Measurements from ENCODE around the gene VPS36. TPM values are rescaled to one million over a fixed set of nuclear protein-coding genes. Genes with fewer than 3 reads are reported as not detected.
"Not testable (repeated sequence)": the region's sequence is repeated elsewhere in the genome, so short reads cannot be mapped to it uniquely, and the experiment has no call there.

Gene VPS36, protein sequence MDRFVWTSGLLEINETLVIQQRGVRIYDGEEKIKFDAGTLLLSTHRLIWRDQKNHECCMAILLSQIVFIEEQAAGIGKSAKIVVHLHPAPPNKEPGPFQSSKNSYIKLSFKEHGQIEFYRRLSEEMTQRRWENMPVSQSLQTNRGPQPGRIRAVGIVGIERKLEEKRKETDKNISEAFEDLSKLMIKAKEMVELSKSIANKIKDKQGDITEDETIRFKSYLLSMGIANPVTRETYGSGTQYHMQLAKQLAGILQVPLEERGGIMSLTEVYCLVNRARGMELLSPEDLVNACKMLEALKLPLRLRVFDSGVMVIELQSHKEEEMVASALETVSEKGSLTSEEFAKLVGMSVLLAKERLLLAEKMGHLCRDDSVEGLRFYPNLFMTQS
- total RNA-seq: 10 to 100 TPM; 24.0 to 37.6 TPM

DNA sequence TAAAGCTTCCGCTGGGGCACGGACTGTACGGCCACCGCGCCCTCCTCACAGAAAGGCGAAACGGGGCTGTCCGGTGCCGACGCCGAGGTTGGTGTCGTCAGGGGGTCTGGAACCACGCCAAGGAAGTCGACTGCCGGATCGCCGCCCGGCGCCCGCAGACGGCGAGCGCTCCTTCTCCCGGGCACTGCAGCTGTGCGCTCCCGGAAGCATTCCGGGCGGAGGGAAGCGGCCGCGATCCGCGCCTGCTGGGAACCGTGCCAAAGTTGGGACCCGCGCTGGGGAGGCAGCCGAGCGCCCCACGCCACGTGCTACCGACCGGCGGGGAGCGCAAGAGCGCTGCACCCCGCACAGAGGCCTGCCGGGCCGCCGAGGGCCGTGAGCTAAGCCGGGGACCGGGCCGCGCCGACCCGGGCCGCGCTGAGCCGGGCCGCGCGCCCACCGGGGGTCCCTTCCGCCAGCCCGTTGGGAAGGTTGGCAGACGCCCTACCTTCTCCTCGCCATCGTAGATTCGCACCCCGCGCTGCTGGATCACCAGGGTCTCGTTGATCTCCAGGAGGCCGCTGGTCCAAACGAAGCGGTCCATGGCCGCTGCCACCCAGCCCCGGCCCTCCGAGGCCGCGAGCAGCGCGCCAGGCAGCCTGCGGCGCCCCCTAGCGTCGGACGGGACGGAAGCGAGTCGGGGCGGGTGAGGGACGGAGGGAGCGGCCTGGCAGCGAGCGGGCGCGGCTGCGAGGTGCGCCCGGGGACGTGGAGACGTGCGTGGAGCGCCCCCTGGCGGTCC lies at the start of gene VPS36:
TSS of gene VPS36 (minus strand) at position 623 of the 781 bp plus-strand sequence. CDS start at position 583, 40 bp downstream.
- H3K4me1 Mint-ChIP-seq: peaks cover 22% of the 10 kb centered on the region

DNA sequence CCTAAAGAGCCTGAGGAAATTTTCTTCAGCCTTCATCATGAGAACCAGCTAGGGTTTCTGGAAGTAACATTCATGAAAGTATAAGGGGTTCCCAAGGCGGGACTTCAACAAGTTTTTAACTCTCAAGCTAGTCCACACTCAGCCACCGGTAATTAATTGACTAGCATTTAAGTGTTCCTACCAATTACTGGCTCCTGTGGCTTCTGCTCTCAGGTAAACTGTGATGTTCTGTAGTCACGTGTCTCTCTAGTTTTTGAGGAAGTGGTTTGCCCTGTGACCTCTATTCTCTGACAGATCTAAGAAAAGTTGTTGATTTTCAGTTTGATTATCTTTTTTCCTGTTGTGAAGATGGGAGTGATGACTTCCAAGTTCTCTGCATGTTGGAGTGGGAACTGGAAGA lies 47.5 kb upstream of the VPS36 start:
- not testable (repeated sequence) for H3K4me1 Mint-ChIP-seq; H3K27ac Mint-ChIP-seq; H3K4me3 Mint-ChIP-seq; H3K36me3 Mint-ChIP-seq (ENCODE audit: low read depth); H3K9me3 Mint-ChIP-seq; ATAC-seq (replicated peaks); H3K27me3 Mint-ChIP-seq

More for the DNA sequence above, at the start of gene VPS36:
- Mint-ChIP-seq H3K4me3 (peak within 1 kb of the TSS; percentile 83), H3K27ac (peak within 1 kb of the TSS; percentile 79), H3K36me3 (ENCODE audit: low read depth) (peaks cover 20% of the 10 kb centered on the region), H3K27me3 (no peaks in the 10 kb centered on the region), H3K9me3 (no peaks in the 10 kb centered on the region)
- peak; percentile 81 for ATAC-seq (replicated peaks)

GRCh38 chr13:52494241-52494640 lies 43.8 kb upstream of the VPS36 start:
- not testable (repeated sequence) for H3K27me3 Mint-ChIP-seq; H3K9me3 Mint-ChIP-seq; H3K27ac Mint-ChIP-seq; H3K4me3 Mint-ChIP-seq; H3K36me3 Mint-ChIP-seq (ENCODE audit: low read depth); H3K4me1 Mint-ChIP-seq; ATAC-seq (replicated peaks)

DNA sequence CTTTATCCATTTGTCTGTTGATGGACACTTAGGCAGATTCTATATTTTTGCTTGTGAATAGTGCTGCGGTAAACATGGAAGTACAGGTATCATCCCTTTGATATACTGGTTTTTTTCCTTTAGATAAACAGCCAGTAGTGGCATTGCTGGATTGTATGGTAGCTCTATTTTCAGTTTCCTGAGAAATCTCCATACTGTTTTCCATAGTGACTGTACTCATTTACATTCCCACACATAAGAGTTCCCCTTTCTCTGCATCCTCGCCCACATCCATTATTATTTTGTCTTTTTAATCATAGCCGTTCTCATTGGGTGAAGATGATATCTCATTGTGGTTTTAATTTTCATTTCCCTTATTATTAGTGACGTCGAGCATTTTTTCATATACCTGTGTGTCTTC lies 40.6 kb upstream of the VPS36 start:
- H3K9me3 Mint-ChIP-seq; H3K27me3 Mint-ChIP-seq; H3K4me1 Mint-ChIP-seq; H3K4me3 Mint-ChIP-seq; H3K36me3 Mint-ChIP-seq (ENCODE audit: low read depth); ATAC-seq (replicated peaks); H3K27ac Mint-ChIP-seq: not testable (repeated sequence)

- H3K9me3 Mint-ChIP-seq: not testable (repeated sequence)
These were observed 38.3 kb upstream of the VPS36 start for GRCh38 chr13:52488763-52489162.

GRCh38 chr13:52487078-52487477 lies 36.6 kb upstream of the VPS36 start:
- not testable (repeated sequence) for H3K4me3 Mint-ChIP-seq; H3K9me3 Mint-ChIP-seq; H3K36me3 Mint-ChIP-seq (ENCODE audit: low read depth); H3K27me3 Mint-ChIP-seq; H3K27ac Mint-ChIP-seq; H3K4me1 Mint-ChIP-seq; ATAC-seq (replicated peaks)

More at GRCh38 chr13:52488763-52489162, 38.3 kb upstream of the VPS36 start:
- H3K27ac Mint-ChIP-seq; H3K27me3 Mint-ChIP-seq; H3K4me1 Mint-ChIP-seq; ATAC-seq (replicated peaks); H3K4me3 Mint-ChIP-seq; H3K36me3 Mint-ChIP-seq (ENCODE audit: low read depth): not testable (repeated sequence)

GRCh38 chr13:52480677-52481428 lies 30.4 kb upstream of the VPS36 start:
- H3K9me3 Mint-ChIP-seq; ATAC-seq (replicated peaks); H3K27me3 Mint-ChIP-seq; H3K4me3 Mint-ChIP-seq; H3K27ac Mint-ChIP-seq; H3K36me3 Mint-ChIP-seq (ENCODE audit: low read depth); H3K4me1 Mint-ChIP-seq: not testable (repeated sequence)

- H3K4me1 Mint-ChIP-seq, H3K27ac Mint-ChIP-seq: not testable (repeated sequence)
- H3K36me3 Mint-ChIP-seq (ENCODE audit: low read depth): peaks cover 86% of the 10 kb centered on the region
These were observed 18.1 kb upstream of the VPS36 start for GRCh38 chr13:52468487-52468886.

DNA sequence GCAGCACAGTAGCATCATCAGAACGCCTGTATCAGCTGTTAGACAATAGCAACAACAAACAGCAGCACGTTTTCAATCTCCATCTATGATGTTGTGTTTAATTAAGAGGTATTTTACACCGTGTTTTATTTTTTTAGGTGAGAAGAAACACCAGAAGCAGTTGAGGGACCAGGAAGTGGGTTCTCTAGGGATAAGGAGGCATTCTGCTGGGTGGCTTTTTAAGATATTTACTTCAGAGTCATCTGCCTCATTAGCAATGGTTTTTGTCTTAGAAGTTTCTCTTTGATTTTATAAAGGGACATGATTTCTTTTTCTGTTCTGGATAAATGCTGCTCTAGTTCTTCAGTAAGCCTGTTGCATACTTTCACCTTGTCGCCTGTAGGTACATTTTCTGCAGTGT lies 13.1 kb upstream of the VPS36 start:
- Mint-ChIP-seq H3K9me3 (no peaks in the 10 kb centered on the region), H3K4me1 (peaks cover 14% of the 10 kb centered on the region), H3K4me3 (no peak overlapping the region), H3K36me3 (ENCODE audit: low read depth) (peaks cover 96% of the 10 kb centered on the region), H3K27me3 (no peaks in the 10 kb centered on the region), H3K27ac (no peak overlapping the region)
- ATAC-seq (replicated peaks): no peak

More at GRCh38 chr13:52468487-52468886, 18.1 kb upstream of the VPS36 start:
- ATAC-seq (replicated peaks); H3K27me3 Mint-ChIP-seq; H3K9me3 Mint-ChIP-seq; H3K4me3 Mint-ChIP-seq: not testable (repeated sequence)

DNA sequence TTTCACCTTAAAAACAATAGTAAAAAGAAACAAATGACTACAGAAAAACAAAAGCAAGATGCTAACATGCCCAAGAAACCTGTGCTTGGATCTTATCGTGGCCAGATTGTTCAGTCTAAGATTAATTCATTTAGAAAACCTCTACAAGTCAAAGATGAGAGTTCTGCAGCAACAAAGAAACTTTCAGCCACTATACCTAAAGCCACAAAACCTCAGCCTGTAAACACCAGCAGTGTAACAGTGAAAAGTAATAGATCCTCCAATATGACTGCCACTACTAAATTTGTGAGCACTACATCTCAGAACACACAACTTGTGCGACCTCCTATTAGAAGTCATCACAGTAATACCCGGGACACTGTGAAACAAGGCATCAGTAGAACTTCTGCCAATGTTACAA lies 10.8 kb upstream of the VPS36 start:
- Mint-ChIP-seq H3K36me3 (ENCODE audit: low read depth) (peaks cover 96% of the 10 kb centered on the region), H3K9me3 (no peaks in the 10 kb centered on the region), H3K27me3 (no peaks in the 10 kb centered on the region), H3K27ac (peak overlapping the region; percentile 28), H3K4me1 (peaks cover 17% of the 10 kb centered on the region), H3K4me3 (peak overlapping the region; percentile 31)
- peak; percentile 74 for ATAC-seq (replicated peaks)

DNA sequence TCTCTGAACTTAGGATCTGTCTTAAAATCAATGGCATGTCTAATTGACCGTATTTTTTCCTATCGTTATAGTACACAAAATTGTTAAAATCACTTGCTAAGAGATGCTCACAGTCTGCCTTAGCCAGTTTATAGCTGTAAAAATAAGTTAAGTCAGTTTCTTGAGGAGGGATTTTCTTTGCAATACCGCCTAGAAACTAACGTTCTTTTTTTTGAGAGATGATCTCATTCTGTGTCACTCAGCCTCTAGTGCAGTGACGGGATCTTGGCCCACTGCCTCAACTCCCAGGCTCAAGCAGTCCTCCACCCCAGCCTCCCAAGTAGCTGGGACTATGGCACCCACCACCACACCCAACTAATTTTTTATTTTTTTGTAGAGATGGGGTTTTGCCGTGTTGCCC lies 9.2 kb upstream of the VPS36 start:
- H3K27ac Mint-ChIP-seq: no peak overlapping the region
- H3K27me3 Mint-ChIP-seq: no peaks in the 10 kb centered on the region
- no peaks in the 10 kb centered on the region for H3K9me3 Mint-ChIP-seq
- H3K4me1 Mint-ChIP-seq: peaks cover 18% of the 10 kb centered on the region
- no peak for ATAC-seq (replicated peaks)
- peaks cover 94% of the 10 kb centered on the region for H3K36me3 Mint-ChIP-seq (ENCODE audit: low read depth)
- H3K4me3 Mint-ChIP-seq: no peak overlapping the region

- Mint-ChIP-seq H3K36me3 (ENCODE audit: low read depth) (peaks cover 54% of the 10 kb centered on the region), H3K27me3 (no peaks in the 10 kb centered on the region), H3K27ac (peak overlapping the region; percentile 97), H3K4me3 (peak overlapping the region; percentile 93), H3K4me1 (peaks cover 14% of the 10 kb centered on the region), H3K9me3 (no peaks in the 10 kb centered on the region)
- peak; percentile 54 for ATAC-seq (replicated peaks)
These were observed 5.2 kb upstream of the VPS36 start for GRCh38 chr13:52455677-52456041.

DNA sequence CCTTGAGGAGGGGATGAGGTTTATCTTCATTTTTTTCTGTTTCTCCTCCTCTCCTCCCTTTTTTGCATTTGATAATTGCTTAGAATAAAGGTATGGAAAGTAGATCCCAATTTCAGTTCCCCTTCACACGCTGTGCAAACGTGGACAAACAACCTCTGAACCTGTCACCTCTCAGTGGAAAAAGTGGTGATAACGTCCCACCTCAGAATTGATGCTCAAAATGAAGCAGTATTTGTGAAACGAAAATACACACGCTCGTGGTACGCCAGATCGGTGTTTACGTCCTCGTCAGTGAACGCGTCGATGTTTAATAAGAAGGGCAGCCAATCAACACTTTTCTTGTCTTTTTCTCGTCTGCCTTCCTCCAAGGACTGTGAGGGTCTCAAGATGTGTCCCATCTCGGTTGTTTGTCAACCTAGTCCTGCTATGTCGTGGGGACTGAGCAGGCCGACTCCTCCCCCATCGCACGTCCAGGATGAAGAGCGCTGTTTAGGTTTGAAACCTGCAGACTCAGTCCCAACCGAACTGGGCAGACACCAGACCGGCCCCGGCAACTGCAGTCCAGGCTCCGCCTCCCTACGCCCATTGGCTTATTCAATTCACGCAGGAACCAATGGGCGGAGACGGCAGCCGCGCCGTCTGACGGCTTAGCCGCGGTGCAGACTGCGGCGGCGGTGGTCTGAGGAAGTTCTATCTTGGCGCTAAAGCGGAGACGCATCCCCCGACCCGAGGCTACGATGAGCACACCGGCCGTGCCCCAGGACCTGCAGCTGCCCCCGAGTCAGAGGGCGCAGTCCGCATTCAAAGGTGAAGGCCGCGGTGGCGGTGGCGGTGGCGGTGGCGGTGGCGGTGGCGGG lies 4.6 kb upstream of the VPS36 start, which contains the start of gene CKAP2:
TSS of gene CKAP2 (plus strand) at position 659 of the 857 bp plus-strand sequence. CDS start at position 738, 79 bp downstream.
- H3K36me3 Mint-ChIP-seq (ENCODE audit: low read depth): peaks cover 48% of the 10 kb centered on the region
- peak within 1 kb of the TSS; percentile 93 for H3K4me3 Mint-ChIP-seq
- ATAC-seq (replicated peaks): peak; percentile 84
- H3K27ac Mint-ChIP-seq: peak within 1 kb of the TSS; percentile 97
- H3K9me3 Mint-ChIP-seq: no peaks in the 10 kb centered on the region
- H3K4me1 Mint-ChIP-seq: peaks cover 12% of the 10 kb centered on the region
- H3K27me3 Mint-ChIP-seq: no peaks in the 10 kb centered on the region

DNA sequence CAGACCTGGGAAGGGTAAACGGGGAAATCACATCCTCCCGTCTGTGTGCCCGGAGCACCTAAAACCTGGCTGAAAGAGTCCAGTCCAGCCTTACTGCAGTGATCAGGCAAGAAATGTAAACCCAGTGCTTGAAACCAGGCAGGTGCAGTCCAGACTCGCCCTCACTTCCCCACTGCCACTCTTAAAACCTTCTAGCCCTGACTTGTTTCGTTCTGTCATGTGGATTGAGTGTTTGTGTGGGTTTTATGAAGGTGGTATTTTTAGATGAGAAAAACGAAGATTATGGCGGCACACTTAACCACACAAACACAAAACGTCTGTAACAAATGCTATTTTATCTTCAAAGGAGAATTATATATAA lies 4.0 kb upstream of the VPS36 start:
- H3K4me3 Mint-ChIP-seq: peak overlapping the region; percentile 93
- ATAC-seq (replicated peaks): no peak
- peaks cover 12% of the 10 kb centered on the region for H3K4me1 Mint-ChIP-seq
- peak overlapping the region; percentile 97 for H3K27ac Mint-ChIP-seq
- H3K9me3 Mint-ChIP-seq: no peaks in the 10 kb centered on the region
- H3K36me3 Mint-ChIP-seq (ENCODE audit: low read depth): peaks cover 42% of the 10 kb centered on the region
- no peaks in the 10 kb centered on the region for H3K27me3 Mint-ChIP-seq

Data from activated T-helper 17 cell treated with anti-CD3 and anti-CD28 coated beads, Interleukin-2, amount 50 U/mL, for 72 hours (primary cell).